ENCODE data around the gene VPS26C. TPM values are rescaled to one million over a fixed set of nuclear protein-coding genes. Genes with fewer than 3 reads are reported as not detected.

The VPS26C gene
- polyA plus RNA-seq, 1 of the 3 experiments (the other 2 are of a cell fraction): 34.8 TPM

GRCh38 chr21:37196847-37197246 is 70.3 kb downstream of the VPS26C start:
- Histone ChIP-seq H3K9me2 (no peaks in the 10 kb centered on the region), H3K9me3 (no peaks in the 10 kb centered on the region), H3K9ac (no peak overlapping the region), H3K4me1 (ENCODE audit: control insufficient read depth in 1 of 2, insufficient read depth in 2 of 2, low read depth in 1 of 2, low read length in 1 of 2) (no peaks in the 10 kb centered on the region; a peak in 1 of 4 replicates), H3K27me3 (ENCODE audit: insufficient read depth) (no peaks in the 10 kb centered on the region), H2AFZ (ENCODE audit: low read depth) (no peak overlapping the region), H3K4me3 (ENCODE audit: low read depth in 2 of 2, low read length in 1 of 2) (no peak overlapping the region), H3K79me2 (ENCODE audit: insufficient read depth) (no peaks in the 10 kb centered on the region; the same call in 1 of the 2 replicates), H4K20me1 (ENCODE audit: insufficient read depth) (no peaks in the 10 kb centered on the region), H3K4me2 (no peak overlapping the region), H3F3A (replicated peaks; ENCODE audit: insufficient read depth) (no peaks in the 10 kb centered on the region), H3K27ac (ENCODE audit: low read depth in 2 of 2, low read length in 1 of 2) (no peak overlapping the region), H3K36me3 (replicated peaks in 1 of 2; ENCODE audit: control insufficient read depth in 1 of 2, insufficient read depth in 2 of 2, low read length in 1 of 2) (peaks cover 69 to 81% of the 10 kb centered on the region in 2 experiments)
- CTCF ChIA-PET: no interaction called here
- POLR2A ChIA-PET: no interaction called here
- DNase-seq: no peak
- WGBS (ENCODE audit: low lambda C conversion rate): 99% methylated on average over 8 of the region's 8 CpGs
- TF ChIP-seq POLR2AphosphoS5 (IDR thresholded peaks at IDR 0.05; ENCODE audit: low read depth, low read length): no peak
- TF ChIP-seq MAX (IDR thresholded peaks at IDR 0.05; ENCODE audit: low read depth): no peak
- no peak for TF ChIP-seq ELF1 (IDR thresholded peaks at IDR 0.05)
- no peak for TF ChIP-seq PBX3 (IDR thresholded peaks at IDR 0.05)
- TF ChIP-seq CHD2 (IDR thresholded peaks at IDR 0.05; ENCODE audit: low read length, partially characterized antibody): no peak
- TF ChIP-seq FOXM1 (IDR thresholded peaks at IDR 0.05; ENCODE audit: low read depth): no peak
- no peak for TF ChIP-seq IRF3 (IDR thresholded peaks at IDR 0.05; ENCODE audit: low read depth, low read length)
- TF ChIP-seq USF2 (IDR thresholded peaks at IDR 0.05; ENCODE audit: borderline replicate concordance, low read depth, low read length): no peak
- no peak for TF ChIP-seq EP300 (IDR thresholded peaks at IDR 0.05; ENCODE audit: borderline replicate concordance in 1 of 2, low read depth in 1 of 2, low read length in 1 of 2)

- no peak for TF ChIP-seq SMC3 (IDR thresholded peaks at IDR 0.05; ENCODE audit: low read depth, low read length)
- no peak for TF ChIP-seq RFX5 (IDR thresholded peaks at IDR 0.05; ENCODE audit: low read length)
- no peak for TF ChIP-seq FOXJ3 (CRISPR knock-in tag; IDR thresholded peaks at IDR 0.05)
- TF ChIP-seq MXI1 (IDR thresholded peaks at IDR 0.05; ENCODE audit: low read depth, low read length): no peak
- no peak for TF ChIP-seq CHD2 (IDR thresholded peaks at IDR 0.05; ENCODE audit: low read length, partially characterized antibody)
- TF ChIP-seq YY1 (IDR thresholded peaks at IDR 0.05; ENCODE audit: low read depth): no peak
- no peak for TF ChIP-seq SIN3A (IDR thresholded peaks at IDR 0.05; ENCODE audit: borderline replicate concordance, low read depth, low read length)
- no peak for TF ChIP-seq EP300 (IDR thresholded peaks at IDR 0.05; ENCODE audit: borderline replicate concordance in 1 of 2, low read depth in 1 of 2, low read length in 1 of 2)
- H3K4me1 ChIP-seq (ENCODE audit: control insufficient read depth in 1 of 2, insufficient read depth in 2 of 2, low read depth in 1 of 2, low read length in 1 of 2): no peaks in the 10 kb centered on the region; a peak in 1 of 4 replicates
- CTCF ChIA-PET: no interaction called here
- peaks cover 70 to 76% of the 10 kb centered on the region in 2 experiments for H3K36me3 ChIP-seq (replicated peaks in 1 of 2; ENCODE audit: control insufficient read depth in 1 of 2, insufficient read depth in 2 of 2, low read length in 1 of 2)
- no peaks in the 10 kb centered on the region; the same call in 1 of the 2 replicates for H3K79me2 ChIP-seq (ENCODE audit: insufficient read depth)
- H3K27ac ChIP-seq (ENCODE audit: low read depth in 2 of 2, low read length in 1 of 2): no peak overlapping the region
- H4K20me1 ChIP-seq (ENCODE audit: insufficient read depth): no peaks in the 10 kb centered on the region
- H3K9me2 ChIP-seq: no peaks in the 10 kb centered on the region
- POLR2A ChIA-PET: no interaction called here
- no peak overlapping the region for H3K9ac ChIP-seq
- H3K27me3 ChIP-seq (ENCODE audit: insufficient read depth): no peaks in the 10 kb centered on the region
- no peak overlapping the region for H2AFZ ChIP-seq (ENCODE audit: low read depth)
- no peaks in the 10 kb centered on the region for H3K9me3 ChIP-seq
- H3K4me2 ChIP-seq: no peak overlapping the region
- no peak overlapping the region for H3K4me3 ChIP-seq (ENCODE audit: low read depth in 2 of 2, low read length in 1 of 2)
- no peak for DNase-seq
- WGBS (ENCODE audit: low lambda C conversion rate): 97% methylated on average over 14 of the region's 15 CpGs
- no peaks in the 10 kb centered on the region for H3F3A ChIP-seq (replicated peaks; ENCODE audit: insufficient read depth)
Observed at GRCh38 chr21:37195610-37196009, 71.5 kb downstream of the VPS26C start.

Data from SK-N-SH (cell line).